HCEC 1CT (cell line): ENCODE results near the gene RDX.
A peak's percentile ranks its signal among the peaks of the same experiment; 100 is the strongest.
"Not testable (repeated sequence)": the region's sequence is repeated elsewhere in the genome, so short reads cannot be mapped to it uniquely, and the experiment has no call there.

ENCODE experiments used
- DNase-seq: peaks from one replicate; pipeline ENCODE4 v3.0.0-alpha.2; 2017

Gene RDX

DNA sequence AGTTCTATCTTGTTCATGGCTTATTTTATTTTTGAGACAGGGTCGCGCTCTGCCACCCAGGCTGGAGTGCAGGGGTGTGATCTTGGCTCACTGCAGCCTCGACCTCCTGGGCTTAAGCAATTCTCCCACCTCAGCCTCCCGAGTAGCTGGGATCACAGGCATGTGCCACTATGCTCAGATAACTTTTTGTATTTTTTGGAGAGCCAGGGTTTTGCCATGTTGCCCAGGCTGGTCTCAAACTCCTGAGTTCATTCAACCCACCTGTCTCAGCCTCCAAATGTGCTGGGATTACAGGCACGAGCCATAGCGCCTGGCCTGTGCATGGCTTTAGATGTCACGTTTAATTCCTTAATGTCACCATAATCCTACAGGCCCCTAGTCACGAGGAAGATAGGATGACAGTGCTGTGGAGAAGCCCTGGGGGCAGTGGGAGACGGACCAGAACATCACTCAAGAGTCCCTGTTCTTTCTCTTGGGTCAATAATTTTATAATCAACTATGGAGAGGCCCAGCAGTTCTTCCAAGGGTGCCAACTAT is 99.5 kb downstream of the RDX start:
- DNase-seq: no peak

DNA sequence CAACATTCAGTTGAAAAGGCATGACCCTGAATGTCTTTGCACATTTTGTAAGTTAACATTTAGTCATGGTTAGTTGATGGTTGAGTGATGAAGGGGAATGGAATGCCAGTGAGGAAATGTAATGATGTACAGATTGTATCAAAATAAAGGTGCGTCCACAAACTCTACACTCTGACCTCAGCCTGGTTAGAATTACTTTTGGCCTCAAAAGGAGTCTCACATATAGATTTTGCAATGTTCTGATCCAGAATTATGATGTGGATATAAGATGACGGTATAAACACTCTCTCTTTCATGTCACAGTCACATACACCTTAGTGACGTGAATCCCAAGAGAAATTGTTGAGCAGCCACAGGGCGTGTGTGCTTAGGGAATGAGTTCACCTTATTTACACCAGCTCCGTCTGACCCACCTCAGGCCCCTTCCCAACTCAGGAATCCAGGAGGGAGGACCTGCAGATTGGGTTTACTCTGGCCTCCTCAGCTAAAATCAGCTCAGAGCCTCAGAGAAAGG is 100.1 kb downstream of the RDX start:
- DNase-seq: peak; percentile 95

DNA sequence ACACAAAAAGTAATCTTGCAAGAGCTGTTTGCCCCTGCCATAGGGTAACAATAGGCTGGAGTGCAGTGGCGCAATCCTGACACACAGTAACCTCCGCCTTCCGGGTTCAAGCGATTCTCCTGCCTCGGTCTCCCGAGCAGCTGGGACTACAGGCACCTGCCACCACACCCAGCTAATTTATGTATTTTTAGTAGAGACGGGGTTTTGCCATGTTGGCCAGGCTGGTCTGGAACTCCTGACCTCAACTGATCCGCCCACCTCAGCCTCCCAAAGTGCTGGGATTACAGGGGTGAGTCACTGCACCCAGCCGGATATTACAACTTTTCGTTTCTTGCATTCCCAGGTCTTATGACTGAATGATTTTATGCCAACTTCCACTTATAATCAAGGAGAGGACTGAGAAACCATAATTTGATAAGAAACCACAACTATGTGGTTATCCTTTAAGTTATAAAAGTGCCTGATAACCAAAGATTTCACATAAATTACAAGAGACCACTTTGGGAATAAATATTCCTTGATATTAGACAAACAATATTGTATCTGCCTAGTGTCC is 102.1 kb downstream of the RDX start:
- peak; percentile 87 for DNase-seq

DNA sequence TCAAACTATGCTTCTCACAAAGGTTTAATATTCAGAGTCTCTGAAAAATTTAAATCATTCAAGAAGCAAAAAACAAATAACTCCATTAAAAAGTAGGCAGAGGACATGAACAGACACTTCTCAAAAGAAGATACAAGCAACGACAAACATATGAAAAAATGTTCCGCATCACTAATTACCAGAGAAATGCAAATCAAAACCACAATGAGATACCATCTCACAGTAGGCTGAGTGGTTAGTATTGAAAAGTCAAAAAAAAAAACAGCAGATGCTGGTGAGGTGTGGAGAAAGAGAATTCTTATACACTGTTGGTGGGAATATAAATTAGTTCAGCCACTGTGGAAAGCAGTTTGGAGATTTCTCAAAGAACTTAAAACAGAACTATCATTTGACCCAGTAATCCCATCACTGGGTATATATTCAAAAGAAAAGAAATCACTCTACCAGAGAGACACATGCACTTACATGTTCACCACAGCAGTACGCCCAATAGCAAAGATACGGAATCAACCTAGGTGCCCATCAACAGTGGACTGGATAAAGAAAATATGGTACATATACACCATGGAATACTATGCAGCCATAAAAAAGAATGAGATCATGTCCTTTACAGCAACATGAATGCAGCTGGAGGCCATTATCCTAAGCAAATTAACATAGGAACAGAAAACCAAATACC is 103.7 kb downstream of the RDX start:
- DNase-seq: not testable (repeated sequence)

DNA sequence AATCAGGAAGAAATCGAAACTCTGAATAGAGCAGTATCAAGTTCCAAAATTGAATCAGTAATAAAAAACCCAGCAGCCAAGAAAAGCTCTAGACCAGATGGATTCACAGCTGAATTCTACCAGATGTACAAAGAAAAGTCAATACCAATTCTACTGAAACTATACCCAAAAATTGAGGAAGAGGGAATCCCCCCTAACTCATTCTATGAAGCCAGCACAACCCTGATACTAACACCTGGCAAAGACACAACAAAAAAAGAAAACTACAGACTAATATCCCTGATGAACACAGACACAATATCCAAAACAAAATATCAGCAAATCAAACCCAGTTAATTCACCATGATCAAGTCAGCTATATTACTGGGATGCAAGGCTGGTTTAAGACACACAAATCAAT is 105.5 kb downstream of the RDX start:
- no peak for DNase-seq

DNA sequence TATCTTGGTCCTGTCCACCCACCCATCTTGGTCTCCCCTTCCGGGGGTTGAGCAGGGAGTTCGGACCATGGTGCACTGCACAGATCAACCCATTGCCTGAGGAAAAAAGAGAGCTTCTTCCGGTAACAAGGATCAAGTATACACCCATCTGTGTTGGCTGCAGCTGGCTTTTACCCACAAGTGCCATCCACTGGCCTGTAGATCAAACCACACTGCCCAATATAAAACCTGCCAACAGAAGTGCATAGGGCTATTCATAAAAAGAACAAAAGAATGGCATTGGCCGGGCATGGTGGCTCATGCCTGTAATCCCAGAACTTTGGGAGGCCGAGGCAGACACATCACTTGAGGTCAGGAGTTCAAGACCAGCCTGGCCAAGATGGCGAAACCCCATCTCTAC is 108.7 kb downstream of the RDX start:
- DNase-seq: no peak

DNA sequence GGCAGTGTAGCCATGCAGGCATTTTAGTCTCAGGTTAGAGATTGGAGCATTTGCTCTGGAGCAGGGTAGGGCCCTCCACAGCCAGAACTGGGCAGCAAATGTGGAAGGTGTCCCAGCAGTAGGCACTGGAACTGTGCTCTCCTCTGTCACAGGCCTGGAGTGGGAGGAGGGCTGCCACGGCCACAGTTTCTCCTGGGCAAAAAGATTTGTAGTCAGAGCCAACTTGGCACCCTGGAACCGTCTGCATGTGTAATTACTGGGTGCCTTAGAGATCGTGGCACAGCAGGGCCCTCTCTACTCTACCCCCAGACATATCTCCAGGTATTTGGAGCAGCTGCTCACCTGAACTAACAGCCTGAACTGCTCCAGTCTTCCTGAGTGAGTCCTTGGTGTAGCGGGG is 109.5 kb downstream of the RDX start:
- no peak for DNase-seq

DNA sequence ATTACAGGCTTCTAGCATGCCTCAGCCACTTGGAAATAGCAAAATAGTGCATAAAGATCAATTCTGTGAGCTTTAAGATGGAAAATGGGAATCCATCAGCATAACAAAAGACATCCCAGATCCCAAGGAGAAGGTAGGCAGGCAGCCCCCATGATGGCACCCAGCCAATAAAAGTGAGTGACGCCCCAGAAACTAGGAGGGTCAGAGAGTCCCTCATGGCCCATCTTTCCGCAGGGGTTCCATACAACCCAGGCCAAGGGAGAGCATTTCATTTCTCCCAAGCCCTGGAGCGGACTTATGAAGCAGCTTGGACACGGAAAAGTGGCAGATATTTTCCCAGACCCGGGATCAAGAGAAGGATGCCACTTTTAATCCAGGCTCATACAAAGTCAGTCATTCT is 110.0 kb downstream of the RDX start:
- DNase-seq: no peak

DNA sequence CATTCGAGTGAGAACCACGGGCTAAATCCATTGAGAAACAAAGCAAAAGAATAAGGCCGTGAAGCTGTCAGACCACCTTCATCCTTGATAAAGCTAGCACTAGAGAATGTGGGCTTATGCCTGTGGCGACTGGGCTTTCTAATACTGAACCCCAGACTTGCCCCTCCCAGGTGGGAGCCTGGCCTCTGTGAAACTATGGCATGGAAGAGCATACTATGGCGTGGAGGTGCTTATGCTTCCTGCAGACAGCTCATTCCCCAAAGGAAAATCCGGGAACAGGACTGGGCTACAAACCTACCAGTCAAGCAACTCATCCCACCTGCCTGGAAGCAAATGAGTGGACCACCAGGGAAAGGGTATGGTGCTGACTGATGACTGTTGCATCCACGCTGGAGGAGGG is 110.8 kb downstream of the RDX start:
- DNase-seq: no peak

DNA sequence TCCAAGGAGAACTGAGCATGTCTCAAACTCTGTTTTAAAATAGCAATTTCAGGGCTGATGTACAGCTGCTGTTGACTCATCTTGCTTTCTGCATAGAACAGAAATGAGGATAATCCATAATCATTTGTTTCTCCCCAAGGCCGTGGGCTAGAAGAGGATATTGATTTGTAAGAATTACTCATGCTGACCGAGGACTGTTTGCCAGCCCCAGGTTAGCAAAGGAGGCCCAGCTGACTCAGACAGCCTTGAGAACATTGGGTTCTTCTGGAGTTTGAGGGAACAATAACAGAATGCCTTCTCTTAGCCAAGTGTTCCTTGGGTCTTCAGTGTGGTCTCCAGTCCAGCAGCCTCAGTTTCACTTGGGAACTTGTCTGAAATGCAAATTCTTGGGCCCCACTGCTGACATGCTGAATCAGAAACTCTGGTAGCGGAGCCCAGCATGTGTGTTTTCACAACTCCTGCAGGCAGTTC is 111.3 kb downstream of the RDX start:
- peak; percentile 87 for DNase-seq

DNA sequence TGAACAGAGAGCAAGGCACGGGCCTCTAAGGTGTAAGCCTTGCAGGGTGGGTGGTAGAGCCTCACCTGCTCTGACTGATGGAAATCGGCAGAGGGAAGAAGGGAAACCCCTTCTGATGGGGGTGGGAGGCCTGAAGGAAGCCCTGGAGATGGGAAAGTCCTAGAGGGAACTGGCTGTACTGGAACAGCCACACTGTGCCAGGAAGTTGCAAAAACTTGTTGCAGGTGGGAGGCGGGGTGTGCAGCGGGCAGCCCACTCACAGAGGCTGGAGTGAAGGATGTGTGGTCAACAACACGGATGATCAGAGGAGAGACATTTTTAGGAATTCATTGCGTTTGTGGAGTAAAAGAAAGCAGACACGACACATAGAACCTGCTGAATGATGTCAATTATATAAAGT is 112.0 kb downstream of the RDX start:
- no peak for DNase-seq

DNA sequence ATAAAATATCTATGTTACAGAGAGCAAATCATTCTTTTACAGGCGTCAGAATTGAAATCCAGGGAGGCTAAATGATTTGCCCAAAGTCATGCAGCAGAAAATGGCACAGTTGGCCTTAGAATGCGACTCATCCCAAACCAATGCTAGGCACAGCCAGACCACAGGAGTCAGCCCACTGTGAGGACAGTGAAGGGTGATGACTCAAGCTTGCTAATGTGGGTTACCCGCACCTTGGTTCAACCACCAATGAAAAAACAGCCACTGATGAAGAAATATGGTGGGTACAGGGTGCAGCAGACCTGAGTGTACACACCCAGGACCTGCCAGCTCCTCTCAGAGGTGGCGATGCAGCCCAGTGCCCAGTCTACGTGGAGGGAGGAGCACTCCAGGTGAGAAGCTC is 113.5 kb downstream of the RDX start:
- DNase-seq: peak; percentile 70

DNA sequence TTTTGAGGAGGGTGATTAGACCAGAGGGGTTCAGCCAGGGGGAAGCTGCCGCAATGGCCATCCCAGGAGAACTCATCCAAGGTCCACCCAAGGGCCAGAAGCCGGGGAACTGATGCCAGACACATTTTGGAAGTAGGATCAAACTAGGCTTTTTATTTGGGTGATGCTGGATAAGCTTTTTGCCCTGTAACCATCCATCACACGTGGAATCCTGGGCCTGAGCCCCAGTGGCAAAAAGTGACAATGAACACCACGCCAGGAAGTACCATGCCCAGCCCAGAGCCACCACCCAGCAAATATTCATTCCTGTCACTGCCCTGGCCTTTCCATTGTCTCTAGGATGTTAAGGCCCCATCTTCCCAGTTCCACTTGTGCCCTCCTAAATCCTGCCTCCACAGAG is 117.3 kb downstream of the RDX start:
- no peak for DNase-seq

DNA sequence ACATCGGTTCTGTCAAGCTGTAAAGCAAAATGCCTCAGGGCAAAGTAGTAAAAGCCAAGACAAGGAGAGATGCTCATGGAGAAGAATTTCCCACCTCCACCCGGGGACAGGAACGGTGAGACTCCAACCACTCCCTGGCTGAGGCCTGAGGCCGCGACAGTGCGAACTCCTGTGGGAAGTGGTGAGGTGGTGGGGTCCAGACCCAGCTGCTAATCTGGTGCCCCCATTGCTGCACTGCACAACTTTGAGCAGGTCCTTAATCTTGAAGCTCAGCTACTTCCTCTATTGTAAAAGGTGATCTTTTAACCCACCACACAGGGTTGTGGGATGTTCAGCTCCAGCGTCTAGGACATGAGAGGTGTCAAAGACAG is 119.3 kb downstream of the RDX start:
- no peak for DNase-seq

DNA sequence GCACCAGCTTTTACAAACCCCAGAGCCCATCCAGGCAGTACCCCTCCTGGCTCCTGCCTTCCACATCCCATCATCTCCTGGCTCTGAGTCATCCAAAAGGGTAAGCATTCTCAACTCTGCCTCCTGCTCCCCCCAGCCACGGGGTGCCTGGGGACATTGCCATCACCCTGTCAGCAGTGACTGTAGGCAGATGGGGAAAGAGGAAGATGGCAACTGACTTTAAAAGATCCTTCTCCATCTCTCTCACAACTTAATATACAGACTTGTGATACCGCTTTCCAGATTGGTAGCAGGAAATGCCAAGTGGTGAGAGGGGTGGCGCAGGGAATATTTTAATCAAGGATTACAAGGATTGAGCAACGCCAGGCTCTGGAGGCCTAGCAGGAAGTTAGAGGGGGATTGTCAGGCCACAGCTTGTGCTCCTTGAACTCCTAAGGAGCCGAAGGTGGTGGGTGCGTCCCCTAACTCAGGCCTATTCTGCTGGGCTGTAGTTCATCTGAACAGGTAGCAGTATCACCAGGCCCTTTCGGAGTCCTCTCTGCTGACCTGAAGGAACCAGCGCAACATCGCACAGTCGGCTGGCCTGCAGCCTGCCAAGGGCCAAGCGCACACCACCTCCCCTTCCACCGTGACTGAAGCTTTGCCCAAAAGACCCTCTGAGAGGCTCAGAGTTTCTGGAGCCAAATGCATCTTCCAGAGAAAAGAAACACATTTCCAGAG is 119.9 kb downstream of the RDX start:
- peak; percentile 41 for DNase-seq

DNA sequence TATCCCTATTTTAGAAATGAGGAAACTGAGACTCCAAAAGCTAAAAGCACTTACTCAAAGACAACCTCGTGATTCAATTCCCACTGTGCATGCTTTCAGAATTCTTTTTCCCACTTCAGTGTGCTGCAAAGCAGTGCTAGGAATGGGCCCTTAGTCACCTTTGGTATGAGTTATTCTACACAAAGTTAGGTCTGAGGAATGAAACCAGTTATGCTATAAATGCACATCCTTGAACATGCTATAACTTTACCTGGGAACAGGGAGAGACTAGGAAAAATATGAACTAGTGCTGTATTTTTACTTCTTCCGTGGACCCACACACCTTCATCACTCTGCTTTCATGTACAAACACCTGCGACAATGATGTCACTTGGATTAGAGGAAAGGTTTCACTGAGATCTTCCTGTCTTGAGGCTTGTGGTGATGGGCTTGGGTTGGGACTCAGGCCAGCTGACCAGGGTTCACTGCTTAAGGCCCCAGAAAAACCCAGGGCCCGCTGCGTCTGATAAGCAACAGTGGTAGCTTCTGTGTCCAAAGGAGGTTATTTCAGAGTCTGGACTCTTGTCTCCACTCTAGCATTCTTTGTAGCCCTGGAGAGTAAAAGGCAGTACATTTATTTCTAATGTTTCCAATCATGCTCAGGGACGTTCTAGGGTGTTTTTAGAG is 121.6 kb downstream of the RDX start:
- peak; percentile 48 for DNase-seq

DNA sequence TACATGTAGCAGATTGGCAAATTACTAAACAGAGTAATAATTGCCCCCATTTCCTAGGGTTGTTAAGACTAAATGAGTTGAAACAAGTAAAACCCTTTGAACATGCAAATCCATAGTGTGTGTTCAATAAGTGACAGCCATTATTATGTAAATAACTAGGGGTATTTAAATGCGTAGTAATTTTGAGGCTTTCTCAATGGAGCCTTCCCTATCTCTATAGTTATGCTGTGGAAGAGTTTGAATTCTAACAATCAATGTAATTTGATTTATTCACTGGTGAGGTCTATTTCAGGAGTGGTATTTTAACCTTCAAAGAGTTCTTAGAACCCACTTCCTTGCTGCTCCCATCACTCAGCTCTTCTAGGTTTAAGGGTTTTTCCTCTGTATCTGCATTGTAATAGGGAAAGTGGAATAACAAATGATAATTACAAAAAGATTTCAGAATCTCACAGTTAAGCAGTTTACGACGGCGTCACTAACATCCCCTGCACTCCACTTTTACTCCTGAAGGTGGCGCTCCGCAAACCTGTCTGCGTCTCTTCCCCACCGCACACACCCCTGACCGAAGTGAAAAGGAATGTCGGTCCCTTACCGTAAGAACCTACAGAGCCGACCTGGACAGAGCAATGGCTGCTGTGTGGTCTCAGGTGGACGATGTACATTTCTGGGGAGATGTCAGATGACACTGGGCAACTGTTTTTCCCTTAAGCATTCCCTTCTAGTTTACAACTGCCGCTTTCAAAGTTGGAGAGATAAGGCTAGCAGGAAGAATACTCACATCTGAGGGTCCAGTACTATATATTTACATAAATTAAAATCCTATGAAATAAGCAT is 122.4 kb downstream of the RDX start:
- DNase-seq: peak; percentile 30

DNA sequence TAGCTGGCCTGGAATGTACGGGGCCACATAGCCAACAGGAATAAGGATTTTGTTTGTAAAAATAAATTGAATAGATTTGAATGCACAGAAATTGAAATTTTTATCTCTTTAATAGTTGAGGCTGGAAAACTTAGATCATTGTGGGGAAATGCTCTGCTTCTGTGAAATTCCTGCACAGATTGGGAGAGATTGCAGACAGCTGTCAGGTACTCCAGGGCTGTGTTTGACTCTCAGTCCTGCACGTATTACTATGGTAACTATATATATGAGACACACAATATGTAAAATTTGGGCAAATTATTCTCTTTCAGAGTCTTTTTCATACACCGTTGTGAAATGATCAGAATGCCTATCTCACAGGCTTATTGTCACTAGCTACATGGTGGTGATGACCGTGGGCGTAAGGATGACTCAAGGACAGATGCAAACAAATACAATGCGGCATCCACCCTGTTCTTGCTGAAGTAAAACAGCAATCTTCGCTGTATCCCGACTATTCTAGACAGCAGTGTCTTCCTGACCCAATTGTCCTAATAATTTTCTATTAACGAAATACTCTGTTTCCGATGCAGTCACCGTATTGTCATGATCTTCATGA is 123.8 kb downstream of the RDX start:
- no peak for DNase-seq

DNA sequence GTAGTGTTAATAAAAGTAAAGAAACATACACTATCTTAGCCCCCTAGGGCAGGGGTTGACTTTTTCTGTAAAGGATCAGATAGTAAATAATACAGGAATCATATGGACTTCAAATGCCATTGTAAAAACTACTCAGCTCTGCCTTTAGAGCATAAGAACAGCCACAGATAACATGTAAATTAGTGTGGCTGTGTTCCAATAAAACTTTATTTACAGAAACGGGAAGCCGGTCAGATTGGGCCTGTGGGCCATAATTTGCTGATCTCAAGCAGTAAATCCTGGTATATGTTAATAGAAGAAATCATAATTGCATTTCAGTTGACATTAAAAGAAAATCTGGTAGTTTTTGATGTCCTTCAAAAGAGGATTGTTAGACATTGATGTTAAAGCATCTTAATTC is 126.7 kb downstream of the RDX start:
- DNase-seq: no peak

DNA sequence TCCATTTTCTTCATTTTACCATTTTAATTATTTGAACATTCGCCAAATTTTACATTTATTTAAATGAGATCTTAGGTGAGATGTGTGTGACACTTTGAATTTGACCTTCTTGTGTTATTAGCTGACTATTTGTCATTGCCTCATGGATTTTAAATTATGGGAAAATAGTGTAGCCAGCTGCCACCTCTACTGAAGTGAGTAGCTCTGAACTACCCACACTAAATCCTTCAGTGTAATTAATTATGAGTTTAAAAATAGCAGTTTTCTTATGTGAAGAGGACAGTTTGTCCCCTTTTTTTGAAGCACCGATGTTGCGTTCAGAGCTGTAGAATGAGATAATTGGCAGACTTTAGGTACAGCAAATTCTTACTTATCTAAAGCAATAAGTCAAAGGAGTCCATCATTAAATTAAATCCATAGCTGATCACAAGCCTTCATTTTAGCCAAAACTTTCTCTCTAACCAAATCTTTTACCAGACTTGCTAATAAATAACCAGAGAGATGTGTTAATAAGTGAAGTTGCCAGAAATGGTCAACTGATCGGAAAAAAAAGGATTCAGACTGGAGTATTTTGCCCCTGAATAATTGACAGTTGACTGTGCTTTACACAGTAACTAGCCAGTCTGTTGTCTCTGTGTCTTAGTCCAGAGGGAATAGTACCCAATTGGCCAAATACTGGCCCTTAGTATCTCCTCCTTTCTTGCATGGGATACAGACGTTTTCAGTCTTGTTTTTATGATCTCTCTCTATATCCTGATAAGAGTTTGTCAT is 128.2 kb downstream of the RDX start:
- DNase-seq: no peak
